Stimulated activated CD4-positive, alpha-beta T cell treated with anti-CD3 and anti-CD28 coated beads, Interleukin-2, amount 100 ng/mL, for 4 hours (primary cell): Measurements from ENCODE around the gene APOA4.
"Not testable (repeated sequence)": the region's sequence is repeated elsewhere in the genome, so short reads cannot be mapped to it uniquely, and the experiment has no call there.

Experiments used
- DNase-seq: peaks from one replicate; pipeline ENCODE4 v3.0.0-alpha.2; 2020; ENCODE audit warnings: low read depth

APOA4 gene

GRCh38 chr11:116829525-116830183 lies 6.5 kb upstream of the APOA4 start, which contains the start of gene APOC3:
Gene APOC3 (plus strand): TSS chr11:116829907. CDS start chr11:116830583, 676 bp downstream.
- DNase-seq = no peak

GRCh38 chr11:116828632-116829524 lies 5.8 kb upstream of the APOA4 start:
- no peak for DNase-seq

DNA sequence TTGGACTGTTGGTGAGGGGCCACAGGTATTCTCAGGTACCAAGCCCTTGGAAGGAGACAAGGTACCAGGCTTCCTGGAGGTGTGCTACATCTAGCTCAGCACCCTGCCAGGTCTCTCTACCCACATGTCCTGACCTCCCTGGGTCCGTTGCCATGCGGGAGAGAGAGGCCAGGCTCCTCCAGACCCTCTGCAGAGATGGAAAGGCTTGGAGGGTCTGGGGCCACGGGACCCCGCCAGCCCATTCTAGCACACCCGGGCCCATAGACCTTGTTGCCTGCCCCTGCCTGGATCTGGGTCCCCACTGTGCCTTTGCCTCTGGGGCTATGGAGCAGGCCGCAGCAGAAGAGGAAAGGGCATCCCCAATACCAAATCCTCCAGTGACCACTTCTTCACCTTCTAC lies 4.4 kb upstream of the APOA4 start:
- no peak for DNase-seq

- no peak for DNase-seq
These were observed 3.8 kb upstream of the APOA4 start for GRCh38 chr11:116826751-116827431.

- DNase-seq = no peak
These were observed 3.0 kb upstream of the APOA4 start for GRCh38 chr11:116825854-116826750.

GRCh38 chr11:116825434-116825833 lies 2.3 kb upstream of the APOA4 start:
- DNase-seq = no peak

GRCh38 chr11:116822575-116822974 lies 529 bp downstream of the APOA4 start:
- DNase-seq = no peak

GRCh38 chr11:116821050-116821918 lies 1.8 kb downstream of the APOA4 start:
- DNase-seq = no peak

- no peak for DNase-seq
These were observed 4.1 kb downstream of the APOA4 start for GRCh38 chr11:116819049-116819448.

GRCh38 chr11:116814502-116814901 lies 8.6 kb downstream of the APOA4 start:
- no peak for DNase-seq

- no peak for DNase-seq
These were observed 9.2 kb downstream of the APOA4 start for GRCh38 chr11:116813781-116814471.

GRCh38 chr11:116813170-116813569 lies 9.9 kb downstream of the APOA4 start:
- DNase-seq = no peak

DNA sequence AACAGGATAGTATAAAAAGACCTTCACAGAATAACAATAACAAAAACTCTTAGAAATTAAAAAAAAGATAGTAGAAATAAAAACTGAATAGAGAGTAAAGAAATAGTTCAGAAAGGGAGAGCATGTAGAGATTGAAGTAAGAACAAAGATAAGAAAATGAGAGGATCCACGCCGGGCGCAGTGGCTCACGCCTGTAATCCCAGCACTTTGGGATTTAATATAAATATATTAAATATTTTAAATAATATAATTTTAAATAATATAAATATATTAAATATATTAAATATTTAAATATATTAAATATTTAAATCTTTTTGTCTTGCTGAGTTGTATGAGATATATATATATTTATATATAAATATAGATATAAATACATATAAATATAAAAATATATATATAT lies 11.0 kb downstream of the APOA4 start:
- DNase-seq = no peak

GRCh38 chr11:116811194-116811593 lies 11.9 kb downstream of the APOA4 start:
- DNase-seq = no peak

DNA sequence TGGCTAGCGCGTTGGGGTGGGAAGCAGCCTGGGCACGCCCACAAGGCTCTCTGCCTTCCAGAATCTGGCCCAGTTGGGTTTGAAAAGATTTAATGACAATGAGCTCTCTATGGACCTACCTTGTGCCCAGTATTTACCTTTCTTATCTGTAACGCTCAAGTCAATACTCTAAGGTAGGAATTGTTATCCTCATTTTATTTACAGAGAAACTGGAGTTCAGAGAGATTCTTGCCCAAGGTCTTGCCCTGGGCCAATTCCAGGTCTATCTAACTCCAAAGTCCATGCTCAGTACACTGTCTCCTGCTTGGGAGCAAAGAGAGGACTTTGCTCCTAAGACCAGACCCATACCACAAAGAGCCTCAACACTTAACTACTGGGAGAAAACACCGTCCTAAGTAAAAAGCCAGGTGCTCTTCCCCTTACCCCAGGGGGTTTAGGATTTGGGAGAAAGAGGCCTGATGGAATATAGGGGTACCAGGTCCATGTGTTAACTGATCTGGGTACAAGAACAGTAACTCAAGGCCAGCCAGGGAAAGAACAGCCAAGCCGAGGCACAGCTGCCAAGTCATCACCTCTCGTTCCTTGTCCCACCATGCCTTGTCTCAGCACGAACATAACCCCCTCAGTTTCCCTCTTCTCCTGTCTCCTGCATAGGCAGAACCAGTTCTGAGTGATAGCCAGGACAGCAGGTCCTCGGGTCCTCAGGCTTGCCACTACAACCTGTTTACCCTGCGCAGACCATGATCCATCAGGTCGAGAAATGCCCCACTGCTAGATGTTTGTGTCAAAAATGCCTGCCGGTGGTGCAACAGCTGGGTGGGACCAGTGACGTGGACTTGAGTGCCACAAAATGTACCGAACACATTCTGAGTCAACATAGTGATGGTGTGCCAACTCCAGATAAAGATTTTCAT lies 14.6 kb downstream of the APOA4 start:
- no peak for DNase-seq

DNA sequence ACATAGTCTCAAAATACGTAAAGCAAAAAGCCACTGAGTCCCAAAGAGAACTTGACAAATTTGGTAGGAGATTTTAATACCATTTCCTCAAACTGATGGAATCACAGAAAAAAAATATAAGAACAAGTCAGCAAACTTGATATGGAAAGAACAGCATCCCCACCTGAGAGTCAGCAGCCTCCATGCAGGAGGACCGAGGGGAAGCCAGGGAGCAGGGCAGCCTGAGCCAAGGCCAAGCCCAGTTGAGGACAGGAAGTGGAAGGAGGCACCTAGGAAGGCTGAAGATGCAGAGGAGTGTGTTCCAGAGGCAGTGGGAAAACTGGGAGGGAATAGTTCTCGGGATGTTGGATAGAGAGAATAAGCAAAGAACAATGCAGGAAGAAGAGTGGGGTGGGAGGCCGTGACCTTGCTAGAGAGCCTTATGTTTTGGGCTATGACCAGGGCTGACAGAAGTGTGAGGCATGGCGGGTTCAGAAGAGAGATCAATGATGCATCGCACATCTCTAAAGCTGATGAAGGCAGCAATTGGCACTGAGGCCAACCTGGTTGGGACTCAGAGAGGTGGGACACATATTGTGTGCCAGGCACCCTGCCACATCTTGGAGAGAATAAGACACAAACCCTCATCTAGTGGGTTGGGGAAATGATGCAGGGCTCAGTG lies 15.4 kb downstream of the APOA4 start:
- no peak for DNase-seq

- no peak for DNase-seq
These were observed 19.1 kb downstream of the APOA4 start for GRCh38 chr11:116804001-116804400.

DNA sequence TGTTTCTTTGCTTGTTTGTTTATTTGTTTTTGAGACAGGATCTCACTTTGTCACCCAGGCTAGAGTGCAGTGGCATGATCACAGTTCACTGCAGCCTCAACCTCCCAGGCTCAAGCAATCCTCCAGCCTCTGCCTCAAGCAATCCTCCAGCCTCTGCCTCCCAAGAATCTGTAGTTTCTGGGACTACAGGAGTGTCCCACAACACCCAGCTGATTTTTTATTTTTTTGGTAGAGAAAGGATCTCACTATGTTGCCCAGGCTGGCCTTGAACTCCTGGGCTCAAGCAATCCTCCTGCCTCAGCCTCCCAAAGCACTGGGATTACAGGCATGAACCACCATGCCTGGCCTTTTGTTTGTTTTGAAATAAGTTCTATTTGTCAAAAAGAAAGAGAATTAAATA lies 21.4 kb downstream of the APOA4 start:
- not testable (repeated sequence) for DNase-seq
